ENCODE data around the gene TULP3. TPM values are rescaled to one million over a fixed set of nuclear protein-coding genes. Genes with fewer than 3 reads are reported as not detected.

TULP3 gene
- total and polyA plus RNA-seq, 2 donors (not counting 3 experiments of a cell fraction or from before 2014, with no cell fraction given): 30.8 to 31.0 TPM

DNA sequence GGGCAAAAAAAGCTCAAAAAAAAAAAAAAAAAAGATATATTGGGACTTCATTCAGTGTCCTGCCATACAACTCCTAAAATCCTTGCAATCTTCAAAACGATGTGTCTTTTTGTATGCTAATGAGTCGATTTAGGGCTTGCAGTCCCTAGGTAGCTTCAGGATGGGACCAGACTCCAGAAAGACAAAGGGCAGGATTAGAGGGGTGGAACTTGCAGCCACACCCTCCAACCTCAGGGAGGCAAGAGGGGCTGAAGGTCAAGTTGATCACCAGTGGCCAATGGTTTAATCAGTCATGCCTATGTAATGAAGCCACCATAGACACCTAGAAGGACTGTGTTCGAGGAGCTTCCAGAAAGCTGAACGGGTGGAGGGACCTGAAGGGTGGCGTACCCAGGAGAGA is 97.8 kb downstream of the TULP3 start:
- POLR2A ChIA-PET: no interaction called here
- Histone ChIP-seq H3K27ac (ENCODE audit: insufficient read depth, low read depth, low read length) (no peak overlapping the region), H3K4me2 (ENCODE audit: insufficient read depth, low read length) (no peak overlapping the region), H3K27me3 (ENCODE audit: control insufficient read depth in 2 of 2, insufficient read depth in 2 of 2, low read length in 2 of 2) (no peaks in the 10 kb centered on the region), H2AFZ (ENCODE audit: low read depth, low read length) (no peak overlapping the region), H3K36me3 (ENCODE audit: control insufficient read depth in 2 of 2, extremely low read depth in 1 of 2, insufficient read depth in 2 of 2, low read length in 2 of 2) (no peaks in the 10 kb centered on the region), H3K9ac (replicated peaks; ENCODE audit: extremely low read depth, insufficient read depth, low read length) (no peak overlapping the region), H3K9me3 (replicated peaks; ENCODE audit: control insufficient read depth, insufficient read depth, low read length) (no peaks in the 10 kb centered on the region), H4K20me1 (replicated peaks; ENCODE audit: control insufficient read depth, extremely low read depth, insufficient read depth, low read length) (no peaks in the 10 kb centered on the region), H3K4me3 (replicated peaks in 1 of 3; ENCODE audit: insufficient read depth in 1 of 3, low read depth in 1 of 3, low read length in 3 of 3) (no peak overlapping the region), H3K9me1 (replicated peaks; ENCODE audit: control insufficient read depth, extremely low read depth, insufficient read depth, low read length) (no peaks in the 10 kb centered on the region), H3K79me2 (ENCODE audit: control insufficient read depth, insufficient read depth, low read length) (peaks cover 26% of the 10 kb centered on the region), H3K4me1 (ENCODE audit: control insufficient read depth, extremely low read depth, insufficient read depth, low read length) (peaks cover 10% of the 10 kb centered on the region)
- no peak for FAIRE-seq
- DNase-seq (ENCODE audit: low read depth, low spot score): no peak
- intact Hi-C loops (cut with micrococcal nuclease) (no loop called here), dilution Hi-C loops (cut with MboI; ENCODE audit: extremely low pct_ligation_motif_present, low sequenced_read_pairs) (no loop called here)
- no peak for TF ChIP-seq POLR2A (IDR thresholded peaks at IDR 0.05; ENCODE audit: low read depth, low read length)
- TF ChIP-seq GATA2 (IDR thresholded peaks at IDR 0.05; ENCODE audit: insufficient read depth, insufficient read length, low read depth, low read length): no peak
- TF ChIP-seq FOS (IDR thresholded peaks at IDR 0.05; ENCODE audit: borderline replicate concordance, insufficient read depth, low read length): no peak
- CTCF ChIA-PET: interaction anchor here (0.6 to 1.0 kb wide), 2 partner anchors 129 to 135 kb away, joined by 3 read pairs; no protein-coding TSS in a partner anchor
- no TSS peak for BruUV-seq (replicated peaks)

Small RNAs within 50 kb of the gene (small RNA-seq; reads per million reads assigned to genes)
- gene RNU6-1315P (ENCODE audit: insufficient read depth, insufficient read length, low read depth, low replicate concordance): not detected

Other genes with a start within 250 kb of the TULP3 start
- 74.1 and 85.6 TPM in 2 replicates for gene FKBP4, start 95.9 kb upstream of the TULP3 start, total RNA-seq
- 26.5 and 31.0 TPM in 2 replicates for gene FKBP4, start 95.9 kb upstream of the TULP3 start, polyA plus RNA-seq
- gene ITFG2, start 78.2 kb upstream of the TULP3 start, total RNA-seq: 31.9 and 34.5 TPM in 2 replicates
- gene ITFG2, start 78.2 kb upstream of the TULP3 start, polyA plus RNA-seq: 25.0 TPM in 2 replicates
- gene NRIP2, start 55.9 kb upstream of the TULP3 start, total RNA-seq: not detected in 2 replicates
- gene NRIP2, start 55.9 kb upstream of the TULP3 start, polyA plus RNA-seq: not detected in 2 replicates
- not detected in 2 replicates for gene TEX52, start 33.9 kb upstream of the TULP3 start, total RNA-seq
- not detected in 2 replicates for gene TEX52, start 33.9 kb upstream of the TULP3 start, polyA plus RNA-seq
- gene FOXM1, start 13.7 kb upstream of the TULP3 start, total RNA-seq: 110 and 136 TPM in 2 replicates
- 34.0 and 43.5 TPM in 2 replicates for gene FOXM1, start 13.7 kb upstream of the TULP3 start, polyA plus RNA-seq
- 33.8 and 39.9 TPM in 2 replicates for gene RHNO1, start 13.7 kb upstream of the TULP3 start, total RNA-seq
- 35.2 and 37.9 TPM in 2 replicates for gene RHNO1, start 13.7 kb upstream of the TULP3 start, polyA plus RNA-seq
- gene TEAD4, start 68.5 kb downstream of the TULP3 start, total RNA-seq: 39.4 and 46.0 TPM in 2 replicates
- gene TEAD4, start 68.5 kb downstream of the TULP3 start, polyA plus RNA-seq: 34.4 and 38.4 TPM in 2 replicates
- 55.1 and 66.8 TPM in 2 replicates for gene TSPAN9, start 186.5 kb downstream of the TULP3 start, total RNA-seq
- 43.3 and 46.8 TPM in 2 replicates for gene TSPAN9, start 186.5 kb downstream of the TULP3 start, polyA plus RNA-seq

All from endothelial cell of umbilical vein (primary cell).